NB4 (cell line): Measurements from ENCODE around the gene HENMT1.

Source experiments
- MYC ChIP-seq: IDR thresholded peaks from 2 replicates; pipeline ENCODE4 v1.6.1; 2011; ENCODE audit warnings: low read depth, low read length
- POLR2A ChIP-seq: IDR thresholded peaks from 2 replicates; pipeline ENCODE4 v1.6.1; 2011; ENCODE audit warnings: mild to moderate bottlenecking; ENCODE audit not compliant: insufficient read length; ENCODE audit errors: extremely low read depth
- TF ChIP-seq, protein P1 (sequence below): IDR thresholded peaks from one replicate; pipeline ENCODE4 v1.5.1; 2012; ENCODE audit warnings: low read depth, low read length
- TF ChIP-seq, protein P2 (sequence below): IDR thresholded peaks from 2 replicates; pipeline ENCODE4 v1.6.1; 2011; ENCODE audit warnings: low read depth, low read length

DNA sequence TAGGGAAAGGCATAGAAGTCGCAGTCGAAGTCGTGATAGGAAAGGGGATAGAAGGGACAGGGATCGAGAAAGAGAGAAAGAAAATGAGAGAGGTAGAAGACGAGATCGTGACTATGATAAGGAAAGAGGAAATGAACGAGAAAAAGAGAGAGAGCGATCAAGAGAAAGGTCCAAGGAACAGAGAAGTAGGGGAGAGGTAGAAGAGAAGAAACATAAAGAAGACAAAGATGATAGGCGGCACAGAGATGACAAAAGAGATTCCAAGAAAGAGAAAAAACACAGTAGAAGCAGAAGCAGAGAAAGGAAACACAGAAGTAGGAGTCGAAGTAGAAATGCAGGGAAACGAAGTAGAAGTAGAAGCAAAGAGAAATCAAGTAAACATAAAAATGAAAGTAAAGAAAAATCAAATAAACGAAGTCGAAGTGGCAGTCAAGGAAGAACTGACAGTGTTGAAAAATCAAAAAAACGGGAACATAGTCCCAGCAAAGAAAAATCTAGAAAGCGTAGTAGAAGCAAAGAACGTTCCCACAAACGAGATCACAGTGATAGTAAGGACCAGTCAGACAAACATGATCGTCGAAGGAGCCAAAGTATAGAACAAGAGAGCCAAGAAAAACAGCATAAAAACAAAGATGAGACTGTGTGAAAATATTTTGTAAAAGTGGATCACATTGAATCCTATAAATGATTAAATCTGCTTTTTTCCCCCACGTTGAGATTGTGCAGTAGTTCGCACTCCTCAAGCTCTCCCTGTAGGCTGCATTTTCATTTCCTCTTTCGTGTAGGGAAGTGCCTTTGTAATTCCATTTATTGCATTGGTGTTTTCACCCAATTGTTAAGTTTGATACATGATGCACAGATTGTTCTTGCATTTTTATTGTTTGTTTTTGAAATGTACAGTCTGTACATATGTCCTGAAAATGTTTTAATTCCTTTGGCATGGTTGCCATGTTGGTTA, 38.8 kb upstream of the HENMT1 start:
- TF ChIP-seq POLR2A (no peak), MYC (no peak)
- TF ChIP-seq, protein P1, sequence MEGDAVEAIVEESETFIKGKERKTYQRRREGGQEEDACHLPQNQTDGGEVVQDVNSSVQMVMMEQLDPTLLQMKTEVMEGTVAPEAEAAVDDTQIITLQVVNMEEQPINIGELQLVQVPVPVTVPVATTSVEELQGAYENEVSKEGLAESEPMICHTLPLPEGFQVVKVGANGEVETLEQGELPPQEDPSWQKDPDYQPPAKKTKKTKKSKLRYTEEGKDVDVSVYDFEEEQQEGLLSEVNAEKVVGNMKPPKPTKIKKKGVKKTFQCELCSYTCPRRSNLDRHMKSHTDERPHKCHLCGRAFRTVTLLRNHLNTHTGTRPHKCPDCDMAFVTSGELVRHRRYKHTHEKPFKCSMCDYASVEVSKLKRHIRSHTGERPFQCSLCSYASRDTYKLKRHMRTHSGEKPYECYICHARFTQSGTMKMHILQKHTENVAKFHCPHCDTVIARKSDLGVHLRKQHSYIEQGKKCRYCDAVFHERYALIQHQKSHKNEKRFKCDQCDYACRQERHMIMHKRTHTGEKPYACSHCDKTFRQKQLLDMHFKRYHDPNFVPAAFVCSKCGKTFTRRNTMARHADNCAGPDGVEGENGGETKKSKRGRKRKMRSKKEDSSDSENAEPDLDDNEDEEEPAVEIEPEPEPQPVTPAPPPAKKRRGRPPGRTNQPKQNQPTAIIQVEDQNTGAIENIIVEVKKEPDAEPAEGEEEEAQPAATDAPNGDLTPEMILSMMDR = no peak
- TF ChIP-seq, protein P2, sequence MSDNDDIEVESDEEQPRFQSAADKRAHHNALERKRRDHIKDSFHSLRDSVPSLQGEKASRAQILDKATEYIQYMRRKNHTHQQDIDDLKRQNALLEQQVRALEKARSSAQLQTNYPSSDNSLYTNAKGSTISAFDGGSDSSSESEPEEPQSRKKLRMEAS = no peak
